Astrocyte (in vitro differentiated cells and primary cell): Measurements from ENCODE around the gene DMWD.

Experiments
- EZH2 ChIP-seq: IDR thresholded peaks from 2 replicates; pipeline ENCODE4 v1.6.1; 2012; ENCODE audit warnings: mild to moderate bottlenecking, low read length, inconsistent platforms; ENCODE audit not compliant: insufficient read depth
- TF ChIP-seq, protein P1 (sequence below): IDR thresholded peaks from 2 replicates; pipeline ENCODE4 v1.5.1; 2011; ENCODE audit warnings: low read depth, mild to moderate bottlenecking, inconsistent platforms, low read length, moderate library complexity; ENCODE audit not compliant: insufficient read depth

DNA sequence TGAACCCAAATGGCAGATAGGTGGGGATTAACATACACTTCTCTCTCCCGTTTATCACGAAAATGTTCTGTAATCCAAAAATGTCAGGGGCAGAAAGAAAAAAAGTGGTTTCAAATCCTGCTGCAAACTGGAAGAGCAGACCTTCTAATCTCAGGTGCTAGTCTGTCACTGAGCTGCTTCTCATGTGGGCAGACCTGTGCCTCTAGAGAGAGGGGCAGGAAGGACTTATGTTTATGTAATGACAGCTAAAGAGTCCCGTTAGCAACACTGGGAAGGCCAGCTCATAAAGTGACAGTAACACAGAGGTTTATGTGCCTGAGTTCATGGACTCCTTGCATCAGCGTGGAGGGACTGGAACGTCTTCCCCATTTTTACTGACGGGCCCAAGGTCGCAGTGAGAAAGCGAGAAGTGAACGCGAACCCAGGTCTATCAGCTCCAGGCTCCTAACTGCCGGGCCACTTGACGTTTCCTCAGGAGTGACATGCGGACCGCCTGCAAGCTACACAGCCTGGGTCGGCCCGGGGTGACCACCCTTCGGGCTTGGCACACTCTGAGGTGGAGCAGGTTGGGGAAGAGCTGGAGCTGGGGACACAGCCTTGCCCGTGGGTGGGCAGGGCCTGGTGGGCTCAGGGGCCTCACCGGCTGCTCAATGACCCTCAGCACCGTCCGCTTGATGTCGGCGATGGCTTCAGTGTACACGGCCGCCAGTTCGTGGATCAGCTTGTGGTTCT lies 32.1 kb upstream of the DMWD start:
- TF ChIP-seq, protein P1, sequence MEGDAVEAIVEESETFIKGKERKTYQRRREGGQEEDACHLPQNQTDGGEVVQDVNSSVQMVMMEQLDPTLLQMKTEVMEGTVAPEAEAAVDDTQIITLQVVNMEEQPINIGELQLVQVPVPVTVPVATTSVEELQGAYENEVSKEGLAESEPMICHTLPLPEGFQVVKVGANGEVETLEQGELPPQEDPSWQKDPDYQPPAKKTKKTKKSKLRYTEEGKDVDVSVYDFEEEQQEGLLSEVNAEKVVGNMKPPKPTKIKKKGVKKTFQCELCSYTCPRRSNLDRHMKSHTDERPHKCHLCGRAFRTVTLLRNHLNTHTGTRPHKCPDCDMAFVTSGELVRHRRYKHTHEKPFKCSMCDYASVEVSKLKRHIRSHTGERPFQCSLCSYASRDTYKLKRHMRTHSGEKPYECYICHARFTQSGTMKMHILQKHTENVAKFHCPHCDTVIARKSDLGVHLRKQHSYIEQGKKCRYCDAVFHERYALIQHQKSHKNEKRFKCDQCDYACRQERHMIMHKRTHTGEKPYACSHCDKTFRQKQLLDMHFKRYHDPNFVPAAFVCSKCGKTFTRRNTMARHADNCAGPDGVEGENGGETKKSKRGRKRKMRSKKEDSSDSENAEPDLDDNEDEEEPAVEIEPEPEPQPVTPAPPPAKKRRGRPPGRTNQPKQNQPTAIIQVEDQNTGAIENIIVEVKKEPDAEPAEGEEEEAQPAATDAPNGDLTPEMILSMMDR, result no peak
- TF ChIP-seq EZH2, result no peak
